SIG-M5 (cell line): ENCODE data around the gene LCN6.
A peak's percentile ranks its signal among the peaks of the same experiment; 100 is the strongest.

Experiments used
- DNase-seq: peaks from one replicate; lab custom pipeline; 2025; lab: John Stamatoyannopoulos, UW

Gene LCN6

DNA sequence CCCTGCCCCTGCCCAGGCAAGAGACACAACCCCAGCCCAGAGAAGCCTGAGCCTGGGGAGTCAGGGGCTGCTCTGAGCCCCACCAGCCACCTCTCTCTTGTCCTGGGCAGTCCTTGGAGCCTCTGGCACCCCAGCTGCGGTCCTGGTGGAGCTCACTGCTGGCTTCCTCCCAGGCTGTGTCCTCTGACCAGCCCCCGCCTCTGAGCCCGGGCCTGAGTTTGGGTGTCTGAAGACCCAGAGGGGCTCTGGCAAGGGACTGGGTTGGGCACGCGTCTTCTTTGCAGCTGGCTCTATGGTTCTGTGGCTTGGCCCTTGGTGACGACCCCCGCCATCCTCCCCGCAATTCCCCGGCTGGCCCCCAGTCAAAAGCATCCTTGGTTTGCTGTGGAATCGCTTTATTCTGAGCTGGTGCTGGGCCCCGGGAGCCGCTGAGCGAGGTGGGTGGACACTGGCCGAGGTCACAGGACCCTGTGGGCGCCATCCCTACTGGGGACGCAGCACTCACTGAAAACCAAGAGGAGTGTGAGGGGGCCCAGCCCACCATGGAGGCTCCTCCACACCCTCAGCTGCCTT is 4.6 kb downstream of the LCN6 start:
- no peak for DNase-seq

DNA sequence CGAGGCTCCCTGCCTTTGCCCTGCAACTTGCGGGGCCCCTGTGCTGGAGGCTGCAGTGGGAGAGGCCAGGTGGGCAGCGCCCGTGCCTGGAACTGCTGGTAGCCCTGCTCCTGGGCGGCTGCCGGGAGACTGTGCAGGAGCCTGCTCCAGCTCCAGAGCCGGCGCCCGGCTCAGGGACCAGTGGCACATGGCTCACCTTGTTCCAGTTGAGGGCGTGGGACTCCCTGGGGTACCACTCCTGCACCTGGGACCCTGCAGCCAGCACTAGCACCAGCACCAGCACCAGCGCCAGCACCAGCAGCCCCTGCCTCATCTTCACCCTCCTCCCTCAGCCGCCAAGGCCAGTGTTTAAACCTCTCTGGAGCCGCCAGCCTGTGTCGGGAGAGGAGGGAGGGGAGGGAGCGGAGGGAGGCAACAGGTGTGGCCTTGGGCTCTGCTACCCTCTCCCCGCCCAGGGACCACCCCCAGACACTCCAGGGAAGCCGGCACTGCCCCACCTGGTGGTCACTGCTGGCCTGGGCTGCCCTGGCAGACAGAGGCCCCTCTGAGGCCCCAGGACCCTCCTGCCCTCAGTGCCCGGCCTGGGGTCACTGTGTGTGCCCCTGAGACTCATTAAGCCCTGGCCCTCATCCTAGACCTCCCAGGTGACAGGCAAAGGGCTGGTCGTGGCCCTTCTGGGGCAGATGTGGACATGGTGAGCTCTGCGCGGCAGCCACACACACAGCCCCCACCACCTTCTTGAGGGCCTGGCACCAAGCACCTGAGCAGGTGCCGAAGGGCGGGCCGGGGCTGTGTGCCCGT is 5.5 kb downstream of the LCN6 start, which contains the start of gene LCN10:
Gene LCN10, minus strand, starts transcription at position 350 of the 801 bp plus-strand sequence. Its CDS starts 37 bp downstream, at position 313.
- DNase-seq = no peak

DNA sequence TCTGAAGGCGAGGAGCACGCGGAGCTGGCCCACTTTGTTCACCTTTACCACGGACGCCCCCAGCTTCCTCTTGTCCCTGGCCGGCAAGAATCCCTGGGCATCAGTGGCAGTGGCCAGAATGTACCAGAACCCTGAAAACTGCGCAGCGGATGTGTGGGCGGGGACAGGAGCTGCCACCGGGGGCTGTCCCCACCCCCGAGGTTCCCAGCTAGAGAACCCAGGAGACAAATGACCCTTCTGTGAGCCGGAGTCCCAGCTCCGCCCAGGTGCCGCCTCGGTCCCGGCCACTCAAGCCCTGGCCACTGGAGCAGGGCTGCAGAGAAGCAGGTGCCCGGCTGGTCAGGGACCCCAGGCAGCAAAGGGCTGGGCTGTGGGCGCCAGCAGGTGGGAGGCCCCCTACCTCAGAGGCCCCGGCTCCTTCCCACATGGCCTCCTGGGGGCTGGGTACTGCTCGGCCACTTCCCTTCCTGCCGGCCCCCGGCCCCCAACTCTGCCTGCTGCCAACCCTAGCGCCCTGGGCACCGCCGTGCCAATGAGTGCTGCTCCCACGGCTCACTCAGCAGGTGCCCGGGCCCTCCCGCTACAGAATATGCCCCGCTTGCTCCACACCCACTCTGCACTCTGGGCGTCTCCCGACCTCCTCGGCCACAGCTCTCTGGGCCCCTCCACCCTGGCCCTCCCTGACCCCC is 6.3 kb downstream of the LCN6 start:
- DNase-seq = no peak

DNA sequence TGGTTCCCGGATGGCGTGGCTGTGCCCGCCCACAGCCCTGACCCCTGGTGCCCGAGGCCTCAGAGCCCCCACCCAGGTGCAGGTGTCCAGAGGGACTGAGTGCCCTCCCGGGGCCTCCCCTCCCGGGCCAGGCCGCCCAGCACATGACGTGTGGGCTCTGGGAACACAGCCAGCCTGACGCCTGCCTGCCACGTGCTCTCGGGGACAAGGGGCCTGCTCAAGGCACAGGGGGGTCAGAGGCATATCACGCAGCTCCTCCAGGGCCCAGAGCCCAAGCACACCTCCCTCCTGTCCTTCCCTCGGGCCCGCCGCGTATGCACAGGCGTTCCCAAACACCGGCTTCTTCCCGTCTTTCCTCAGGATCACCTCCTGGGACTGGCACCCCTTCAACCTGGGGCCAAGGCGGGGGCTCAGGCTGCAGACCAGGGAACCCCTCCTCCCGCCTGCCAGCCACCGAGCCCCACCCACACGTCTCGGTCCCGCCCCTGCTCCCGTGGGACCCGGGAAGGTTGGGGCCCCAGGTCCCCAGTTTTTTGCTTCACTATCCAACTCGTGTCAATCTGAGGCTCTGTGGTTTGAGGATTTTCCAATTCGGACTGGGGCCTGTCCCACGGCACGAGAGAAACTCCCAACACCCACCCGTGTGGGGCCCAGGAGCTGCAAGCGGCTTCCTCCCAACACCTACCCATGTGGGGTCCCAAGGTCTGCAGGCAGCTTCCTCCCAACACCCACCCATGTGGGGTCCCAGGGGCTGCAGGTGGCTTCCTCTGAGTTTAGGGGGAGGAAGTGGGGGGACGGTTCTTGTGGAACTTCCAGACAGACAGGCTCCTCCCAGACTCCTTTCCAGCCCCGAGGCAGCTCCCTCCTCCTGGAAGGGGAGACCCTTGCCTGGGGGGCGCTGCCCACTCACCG is 7.1 kb downstream of the LCN6 start:
- DNase-seq = no peak

DNA sequence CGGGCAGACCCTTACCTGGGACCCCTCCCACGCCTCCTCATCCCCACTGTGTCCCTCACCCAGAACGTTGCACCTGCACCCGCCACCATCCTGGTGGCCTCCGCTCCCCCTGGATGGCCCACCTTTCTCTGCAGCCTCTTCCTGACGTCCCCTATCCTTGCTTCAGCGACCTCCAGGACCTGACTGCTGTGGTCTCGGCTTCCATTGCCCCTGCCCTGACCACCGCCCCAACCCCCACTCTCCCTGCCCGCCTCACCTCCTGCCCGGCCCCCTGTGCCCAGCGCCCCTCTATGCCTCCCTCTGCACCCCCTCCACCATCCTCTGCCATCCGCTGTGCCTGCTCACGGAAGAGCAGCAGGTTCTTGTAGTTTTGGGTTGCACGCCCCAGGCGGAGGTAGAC is 7.8 kb downstream of the LCN6 start:
- no peak for DNase-seq

DNA sequence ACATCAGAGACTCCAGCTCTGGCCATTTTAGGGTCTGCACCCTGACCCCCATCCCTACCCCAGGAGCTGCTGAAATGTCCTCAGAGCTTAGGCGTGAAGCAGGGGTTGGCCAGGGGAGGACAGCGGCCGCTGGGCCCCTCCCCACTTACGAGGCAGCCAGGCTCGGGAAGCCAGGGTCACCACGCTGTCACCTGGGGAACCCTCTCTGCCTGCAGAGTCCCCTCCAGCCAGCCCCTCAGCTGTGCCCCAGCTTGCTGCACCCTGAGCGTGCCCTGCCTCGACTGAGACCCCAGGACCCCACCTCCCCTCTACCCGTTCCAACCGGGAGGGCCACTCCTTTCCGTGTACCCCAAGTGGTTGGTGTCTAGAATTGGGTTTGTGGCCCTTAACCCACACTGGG is 8.3 kb downstream of the LCN6 start:
- no peak for DNase-seq

DNA sequence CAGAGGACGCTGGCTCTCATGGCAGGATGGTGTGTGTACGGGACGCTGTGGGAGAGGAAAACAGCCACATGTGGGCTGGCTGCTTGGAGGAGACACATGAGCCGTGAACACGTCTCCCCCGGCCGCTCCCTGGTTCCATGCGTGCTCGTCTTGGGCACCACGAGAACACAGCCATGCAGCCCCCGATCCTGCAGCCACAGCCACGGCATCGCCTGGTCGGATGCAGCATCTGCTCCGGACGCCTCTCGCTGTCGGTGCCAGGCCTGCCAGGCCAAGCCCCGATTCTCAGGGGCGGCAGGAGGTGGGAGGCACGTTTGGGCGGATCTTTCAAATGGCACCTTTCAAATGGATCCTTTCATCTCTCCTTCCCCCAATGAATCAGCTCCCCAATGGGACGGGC is 8.8 kb downstream of the LCN6 start:
- DNase-seq = no peak

DNA sequence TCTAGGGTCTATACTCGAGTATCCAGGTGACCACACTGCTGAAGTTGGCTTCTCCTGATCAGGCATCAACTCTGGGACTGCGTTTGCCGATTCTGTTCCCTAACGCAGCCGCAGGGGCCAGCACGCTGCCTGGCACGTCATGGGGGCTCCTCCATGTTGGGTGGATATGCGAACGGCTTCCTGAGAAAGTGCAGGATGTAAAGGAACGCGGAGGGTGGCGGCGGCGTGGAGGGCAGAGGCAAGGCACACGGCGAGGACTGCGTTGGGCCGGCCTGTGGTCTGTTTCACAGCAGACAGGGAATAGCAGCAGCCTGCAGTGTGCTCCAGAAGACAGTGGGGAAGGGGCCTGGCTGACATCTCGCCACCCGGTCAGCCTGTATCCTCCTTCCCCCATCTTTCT is 9.4 kb downstream of the LCN6 start:
- no peak for DNase-seq

DNA sequence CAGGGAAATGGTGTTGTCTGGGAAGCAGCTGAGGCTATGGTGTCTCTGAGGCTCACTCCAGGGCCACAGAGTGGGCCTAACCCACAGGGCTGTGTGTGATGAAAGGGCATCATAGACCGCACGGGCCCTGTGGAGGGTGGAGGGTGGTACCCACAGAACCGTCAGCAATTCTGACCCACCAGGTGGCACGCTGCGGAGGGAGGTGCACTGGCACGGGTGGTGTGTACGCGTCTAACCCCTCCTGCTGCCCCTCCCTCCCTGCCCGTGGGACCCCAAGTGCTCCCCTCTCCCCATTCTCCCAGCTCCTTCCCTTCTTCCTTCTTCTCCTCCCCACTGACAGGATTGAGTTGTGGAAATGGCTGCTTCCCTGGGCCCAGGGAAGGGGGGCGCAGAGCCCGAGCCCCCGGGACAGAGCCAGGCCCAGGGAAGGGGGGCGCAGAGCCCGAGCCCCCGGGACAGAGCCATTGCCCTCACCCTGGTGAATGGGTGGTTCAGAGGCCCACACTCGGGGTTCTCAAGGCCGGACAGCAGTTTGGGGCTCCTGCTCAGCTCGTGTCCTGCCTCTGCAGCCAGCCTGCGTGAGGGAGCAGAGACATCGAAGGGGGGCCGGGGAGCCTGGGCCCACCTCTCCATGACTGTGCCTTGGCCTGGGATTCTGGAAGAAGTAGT is 12.4 kb downstream of the LCN6 start:
- DNase-seq = no peak

DNA sequence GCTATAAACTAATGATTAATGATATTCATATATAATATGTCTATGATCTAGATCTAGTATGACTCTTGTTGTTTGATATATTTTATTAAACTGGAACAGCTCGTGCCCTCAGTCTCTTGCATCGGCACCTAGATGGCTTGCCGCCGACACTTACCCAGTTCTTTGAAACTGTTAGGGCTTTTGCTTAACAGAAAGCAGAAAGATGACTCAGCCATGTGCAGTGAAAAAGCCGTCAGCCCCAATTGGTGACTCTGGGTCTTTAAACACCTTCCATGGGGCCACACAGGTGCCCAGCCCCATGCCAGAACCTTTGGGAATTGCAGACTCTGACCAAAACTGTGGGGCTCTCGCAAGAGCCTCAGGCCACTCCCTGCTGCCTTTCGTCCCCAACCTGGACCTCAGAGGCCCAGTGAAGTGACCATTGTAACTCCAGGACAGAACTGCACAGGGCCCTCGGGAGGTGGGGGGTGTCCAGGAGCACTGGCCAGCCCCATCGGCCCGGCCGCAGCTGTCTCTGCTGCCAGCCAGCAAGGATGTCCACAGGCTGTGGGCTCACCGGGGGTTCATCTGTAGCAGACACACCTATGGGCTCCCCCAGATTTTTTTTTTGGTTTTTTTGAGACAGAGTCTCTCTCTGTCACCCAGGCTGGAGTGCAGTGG is 13.4 kb downstream of the LCN6 start:
- no peak for DNase-seq

DNA sequence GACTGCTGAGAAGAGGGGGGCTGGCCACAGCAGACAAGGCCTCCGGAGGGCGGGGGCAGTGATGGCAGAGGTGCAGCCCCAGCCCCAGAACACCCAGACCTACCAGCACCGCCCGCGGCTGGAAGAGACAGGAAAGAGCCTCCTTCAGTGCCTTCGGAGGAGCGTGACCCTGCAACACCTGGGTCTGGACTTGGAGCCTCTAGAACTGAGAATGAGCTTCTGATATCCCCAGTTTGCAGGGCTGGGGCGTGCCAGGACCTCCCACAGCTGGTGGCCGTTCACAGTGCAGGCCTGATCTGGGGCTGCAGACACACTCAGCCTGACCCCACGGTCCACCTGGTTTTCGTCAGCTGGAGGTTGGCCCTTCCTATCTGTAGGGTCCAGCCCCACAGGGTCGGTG is 14.7 kb downstream of the LCN6 start:
- no peak for DNase-seq

DNA sequence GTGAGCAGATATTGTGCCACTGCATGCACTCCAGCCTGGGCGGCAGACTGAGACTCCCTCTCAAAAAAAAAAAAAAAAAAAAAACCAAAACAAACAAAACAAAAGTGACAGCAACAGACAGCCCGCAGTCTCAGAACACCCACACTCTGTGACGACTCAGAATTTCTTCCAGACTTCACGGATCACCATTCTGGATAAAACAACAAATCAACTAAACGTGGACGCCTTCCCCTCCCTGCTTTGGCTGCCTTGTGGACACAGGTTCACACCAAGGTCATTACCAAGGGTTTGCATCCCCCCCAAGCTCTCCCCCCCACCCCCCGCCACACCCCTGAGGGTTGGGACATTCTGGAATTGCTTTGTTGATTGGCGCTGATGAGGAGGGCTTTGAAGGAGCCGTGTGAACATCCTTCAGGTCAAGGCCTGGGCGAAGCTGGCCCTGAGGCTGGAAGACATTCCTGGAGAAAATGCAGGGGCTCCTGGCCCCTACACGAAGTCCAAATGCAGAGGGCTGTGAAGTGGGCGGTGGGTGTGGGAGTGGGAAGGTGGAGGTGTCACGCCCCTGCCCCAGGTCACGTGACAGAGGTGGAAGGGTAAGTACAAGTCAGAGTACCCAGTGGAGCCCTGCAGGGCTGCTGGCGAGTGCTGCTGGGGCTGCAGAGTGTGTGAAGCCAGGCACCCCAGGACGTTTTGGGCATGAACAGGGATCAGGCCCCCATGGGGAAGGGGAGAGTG is 15.7 kb downstream of the LCN6 start:
- no peak for DNase-seq

DNA sequence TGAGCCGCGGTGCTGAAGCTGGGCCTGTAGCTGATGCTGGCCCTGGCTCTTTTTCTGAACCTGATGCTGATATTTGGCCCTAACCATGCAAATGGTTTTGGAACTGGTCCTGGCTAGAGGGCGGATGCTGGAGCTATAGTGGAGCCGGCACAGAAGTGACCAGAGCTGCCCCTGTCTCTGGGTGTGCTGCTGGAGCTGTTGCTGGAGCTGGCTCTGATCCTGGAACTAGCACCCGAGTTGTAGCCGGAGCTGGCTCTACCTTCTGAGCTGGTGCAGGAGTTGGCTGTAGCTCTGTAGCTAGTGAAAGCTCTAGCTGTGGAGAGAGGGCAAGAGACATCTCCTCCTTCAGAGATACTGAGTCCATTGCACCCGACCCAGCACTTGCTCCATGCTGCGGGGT is 18.4 kb downstream of the LCN6 start:
- DNase-seq = no peak

DNA sequence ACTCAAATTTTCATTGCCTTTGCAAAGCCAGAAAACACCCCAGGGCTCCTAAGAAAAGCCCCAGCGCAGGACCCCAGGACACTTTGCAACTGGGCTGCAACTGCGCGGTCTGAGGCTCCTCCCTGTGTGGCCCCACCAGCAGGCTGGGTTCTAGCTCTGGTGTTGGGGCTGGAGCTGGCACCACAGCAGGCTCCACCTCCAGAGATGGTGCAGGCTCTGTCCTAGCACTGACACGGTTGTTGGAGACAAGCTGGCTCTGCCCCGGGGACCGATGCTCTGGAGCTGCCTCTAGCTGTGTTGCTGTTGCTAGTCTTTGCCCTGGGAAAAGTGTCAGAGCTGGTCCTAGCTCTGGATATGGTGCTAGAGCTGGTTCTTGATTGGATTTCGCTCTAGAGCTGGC is 19.2 kb downstream of the LCN6 start:
- DNase-seq = no peak

DNA sequence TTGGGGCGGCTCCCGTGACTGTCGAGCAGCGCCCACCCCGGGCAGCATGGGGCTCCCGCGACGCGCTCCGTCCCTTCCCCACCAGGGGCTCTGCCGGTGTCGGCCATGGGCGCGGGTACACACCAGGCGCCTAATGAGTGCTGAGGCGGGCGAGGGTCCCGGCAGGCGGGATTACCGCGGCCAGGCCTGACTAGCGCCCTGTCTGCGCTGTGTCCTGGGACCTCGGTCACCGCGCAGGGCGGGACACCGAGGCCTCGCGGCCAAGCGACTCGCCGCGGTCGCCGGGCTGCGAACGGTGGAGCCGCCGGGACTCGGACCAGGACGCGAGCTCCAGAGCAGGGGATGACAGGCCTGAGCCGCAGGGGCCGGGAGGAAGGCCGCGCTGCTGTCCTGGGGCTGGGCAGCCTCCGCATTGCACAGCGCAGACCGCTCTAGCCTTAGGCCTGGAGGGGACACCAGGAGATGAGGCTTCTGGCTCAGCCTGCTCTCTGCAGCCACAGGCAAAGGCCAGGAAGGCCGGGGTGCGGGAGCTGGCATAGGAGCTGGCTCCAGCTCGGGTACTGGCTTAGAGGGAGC is 19.7 kb downstream of the LCN6 start:
- no peak for DNase-seq

DNA sequence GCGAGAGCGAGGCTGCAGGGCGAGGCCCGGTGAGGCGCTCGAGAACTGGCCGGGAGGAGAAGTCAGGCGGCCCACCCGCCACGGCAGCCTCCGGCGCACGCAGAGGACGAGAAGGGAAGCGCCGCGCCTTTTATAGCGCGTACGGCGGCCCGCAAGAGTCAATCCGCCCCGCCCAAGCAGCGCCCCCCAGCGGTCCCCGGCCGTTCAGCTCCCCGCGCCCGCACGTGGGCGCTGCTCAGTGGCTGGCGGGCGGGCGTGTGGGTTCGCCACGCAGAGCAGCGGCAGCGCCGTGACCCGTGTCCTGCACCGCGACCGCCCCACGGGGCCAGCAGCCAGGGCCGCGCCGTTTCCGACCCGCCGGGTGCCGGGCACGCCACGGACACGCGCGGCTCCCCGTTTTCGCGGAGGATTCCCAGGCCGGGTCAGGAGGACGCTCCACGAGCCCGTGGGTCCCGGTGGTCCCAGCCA is 20.2 kb downstream of the LCN6 start:
- DNase-seq = peak; percentile 16

DNA sequence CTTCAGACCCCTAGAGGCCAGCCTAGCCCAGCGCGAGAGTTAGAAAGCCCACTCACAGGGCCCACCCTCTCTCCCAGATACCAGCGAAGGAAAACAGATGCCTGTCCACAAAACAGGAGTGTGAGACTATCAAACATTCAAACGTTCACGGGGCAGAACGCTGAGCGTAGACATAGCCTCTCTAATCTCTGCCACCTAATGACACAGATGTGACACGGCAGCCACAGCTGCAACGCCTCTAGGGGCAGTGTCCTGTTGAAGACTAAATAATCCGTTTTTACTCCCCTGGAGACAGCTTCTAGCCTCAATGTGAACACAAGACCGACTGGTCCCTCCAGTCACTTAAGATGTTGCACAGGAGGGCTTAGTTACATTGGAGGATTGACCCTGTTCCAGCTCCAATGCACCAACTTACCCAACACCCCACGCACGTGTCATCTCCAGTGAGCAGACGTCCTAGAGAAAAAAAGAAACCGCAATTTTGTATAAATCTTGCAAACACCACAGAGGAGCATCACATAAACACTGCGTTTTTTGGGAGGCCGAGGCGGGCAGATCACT is 21.6 kb downstream of the LCN6 start:
- DNase-seq = no peak

DNA sequence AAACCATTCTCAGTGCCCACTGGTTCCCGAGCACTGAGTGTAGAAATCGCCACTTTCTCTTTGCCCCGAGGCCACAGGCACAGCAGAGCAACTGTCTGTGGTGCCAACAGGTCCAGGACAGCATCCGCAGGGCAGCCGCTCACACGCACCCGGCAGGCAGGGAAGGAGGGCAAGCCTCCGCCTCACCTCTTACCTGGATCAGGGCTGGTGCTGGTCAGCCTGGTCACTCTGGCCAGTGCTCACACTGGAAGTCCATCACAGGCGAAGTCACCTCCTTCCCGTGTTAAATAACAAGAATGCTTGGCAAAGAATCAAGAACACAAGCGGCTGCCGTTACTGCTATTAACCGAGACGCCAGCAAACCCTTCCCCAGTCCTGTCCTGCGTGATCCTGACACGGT is 22.2 kb downstream of the LCN6 start:
- no peak for DNase-seq

DNA sequence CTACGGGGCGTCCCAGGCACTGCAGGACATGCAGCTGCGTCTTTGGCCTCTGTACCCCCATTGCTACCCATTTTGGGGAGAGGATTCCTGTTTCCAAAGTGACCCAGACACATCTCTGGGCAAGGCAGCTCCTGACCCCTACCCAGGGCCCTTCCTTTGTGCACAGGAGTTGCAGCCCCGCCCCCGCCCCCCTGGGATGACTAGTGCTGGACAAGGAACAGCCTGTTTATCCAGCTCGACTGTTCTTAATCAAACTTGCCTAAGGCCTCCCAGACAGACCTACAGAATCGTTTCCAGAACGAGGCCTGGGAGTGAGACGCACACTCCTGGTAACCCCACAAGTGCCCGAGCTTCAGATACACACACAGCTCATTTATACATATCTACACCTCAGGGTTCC is 22.7 kb downstream of the LCN6 start:
- no peak for DNase-seq

DNA sequence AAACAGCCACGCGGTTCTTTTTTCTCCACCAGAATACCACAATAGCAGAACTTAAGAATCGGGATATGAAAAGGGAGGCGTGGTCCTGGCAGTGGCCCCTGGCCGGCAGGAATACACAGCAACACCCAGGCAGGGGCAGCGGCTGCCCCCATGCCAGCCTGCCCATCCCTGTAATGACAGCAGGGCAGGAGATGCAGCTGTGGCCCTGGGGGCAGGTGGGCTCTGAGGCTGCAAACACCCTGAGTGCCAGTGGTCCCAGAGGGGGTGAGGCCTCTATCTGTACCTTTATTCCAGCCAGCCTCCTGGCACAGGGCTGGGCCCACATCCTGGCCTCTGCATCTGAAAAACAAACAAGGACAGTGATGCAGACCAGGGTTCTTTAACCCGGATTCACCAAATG is 23.6 kb downstream of the LCN6 start:
- DNase-seq = no peak
